Urinary bladder (tissue), 4 donors: ENCODE measurements around the gene XPNPEP1. TPM values are rescaled to one million over a fixed set of nuclear protein-coding genes. Genes with fewer than 3 reads are reported as not detected.

Experiments
- DNase-seq: peaks from one replicate; pipeline ENCODE4 v3.0.0-alpha.2; 2015; ENCODE audit errors: extremely low spot score
- H3K27ac ChIP-seq: one replicate; pipeline ENCODE4 v1.5.1; 2013; ENCODE audit warnings: low read depth, mild to moderate bottlenecking, moderate library complexity
- H3K36me3 ChIP-seq: one replicate; pipeline ENCODE4 v1.6.1; 2013; ENCODE audit warnings: mild to moderate bottlenecking, moderate library complexity; ENCODE audit not compliant: insufficient read depth
- H3K4me1 ChIP-seq: one replicate; pipeline ENCODE4 v1.6.1; 2013; ENCODE audit warnings: mild to moderate bottlenecking, moderate library complexity; ENCODE audit not compliant: insufficient read depth
- H3K4me3 ChIP-seq: one replicate; pipeline ENCODE4 v1.5.1; 2013; ENCODE audit warnings: low read depth, low read length
- WGBS: extraction: QIAGEN DNeasy Blood & Tissue Kit; methylation state at CpG from one replicate; pipeline ENCODE4 v1.1.7; 2013; 5-methylcytosine and 5-hydroxymethylcytosine counted together
- polyA plus RNA-seq: library from polyadenylated mRNA; stranded (reverse); fragments of 200-250 nt; gene quantifications from one replicate; pipeline ENCODE4 v1.2.3, GENCODE V29; 2013
- total RNA-seq: library from RNA; depleted of rRNA; stranded (reverse); fragments of >200 nt; gene quantifications from one replicate; pipeline ENCODE4 v1.2.3, GENCODE V29; 2014
- donor health status: healthy with polysubstance abuse.
- donor health status: healthy.

The XPNPEP1 gene
- total and polyA plus RNA-seq, 2 donors, result 38.1 to 89.1 TPM

- WGBS, result 91% methylated on average over 1 of the region's 1 CpG
- Histone ChIP-seq H3K27ac (no peak overlapping the region), H3K36me3 (no peaks in the 10 kb centered on the region), H3K4me1 (no peaks in the 10 kb centered on the region), H3K4me3 (no peak overlapping the region)
- DNase-seq, result no peak
Observed at GRCh38 chr10:109940117-109940516, 16.8 kb upstream of the XPNPEP1 start.

GRCh38 chr10:109939315-109939961 is 16.1 kb upstream of the XPNPEP1 start:
- no peak overlapping the region for H3K27ac ChIP-seq
- no peak for DNase-seq

GRCh38 chr10:109937460-109938065 is 14.3 kb upstream of the XPNPEP1 start:
- Histone ChIP-seq H3K4me3 (no peak overlapping the region), H3K27ac (no peak overlapping the region), H3K36me3 (no peaks in the 10 kb centered on the region), H3K4me1 (no peaks in the 10 kb centered on the region)
- no peak for DNase-seq
- WGBS, result 95% methylated on average over 6 of the region's 6 CpGs

More at GRCh38 chr10:109939315-109939961, 16.1 kb upstream of the XPNPEP1 start:
- Histone ChIP-seq H3K4me1 (no peaks in the 10 kb centered on the region), H3K4me3 (no peak overlapping the region), H3K36me3 (no peaks in the 10 kb centered on the region)
- 82% methylated on average over 3 of the region's 3 CpGs for WGBS

- no peak for DNase-seq
- Histone ChIP-seq H3K4me3 (no peak overlapping the region), H3K36me3 (no peaks in the 10 kb centered on the region), H3K4me1 (no peaks in the 10 kb centered on the region), H3K27ac (no peak overlapping the region)
- WGBS, result 64% methylated on average over 5 of the region's 5 CpGs
Observed at GRCh38 chr10:109934958-109935793, 11.9 kb upstream of the XPNPEP1 start.

- Histone ChIP-seq H3K4me3 (no peak overlapping the region), H3K27ac (no peak overlapping the region), H3K4me1 (no peaks in the 10 kb centered on the region), H3K36me3 (no peaks in the 10 kb centered on the region)
- no peak for DNase-seq
- WGBS, result 65% methylated on average over 5 of the region's 5 CpGs
Observed at GRCh38 chr10:109933984-109934565, 10.8 kb upstream of the XPNPEP1 start.

- H3K27ac ChIP-seq, result no peak overlapping the region
- WGBS, result 94% methylated on average over 3 of the region's 3 CpGs
- H3K36me3 ChIP-seq, result no peaks in the 10 kb centered on the region
- H3K4me3 ChIP-seq, result no peak overlapping the region
- no peaks in the 10 kb centered on the region for H3K4me1 ChIP-seq
- DNase-seq, result no peak
Observed at GRCh38 chr10:109932968-109933367, 9.7 kb upstream of the XPNPEP1 start.

GRCh38 chr10:109932391-109932790 is 9.1 kb upstream of the XPNPEP1 start:
- H3K36me3 ChIP-seq, result no peaks in the 10 kb centered on the region
- H3K27ac ChIP-seq, result no peak overlapping the region
- WGBS, result 97% methylated on average over 1 of the region's 1 CpG
- H3K4me3 ChIP-seq, result no peak overlapping the region
- H3K4me1 ChIP-seq, result no peaks in the 10 kb centered on the region
- DNase-seq, result no peak

- Histone ChIP-seq H3K36me3 (no peaks in the 10 kb centered on the region), H3K4me3 (no peak overlapping the region), H3K4me1 (no peaks in the 10 kb centered on the region), H3K27ac (no peak overlapping the region)
- DNase-seq, result no peak
- 98% methylated on average over 1 of the region's 1 CpG for WGBS
Observed at GRCh38 chr10:109931163-109931562, 7.9 kb upstream of the XPNPEP1 start.

- H3K4me1 ChIP-seq, result no peaks in the 10 kb centered on the region
- H3K36me3 ChIP-seq, result no peaks in the 10 kb centered on the region
- no peak overlapping the region for H3K27ac ChIP-seq
- no peak for DNase-seq
- H3K4me3 ChIP-seq, result no peak overlapping the region
- 50% methylated on average over 3 of the region's 3 CpGs for WGBS
Observed at GRCh38 chr10:109929501-109930219, 6.3 kb upstream of the XPNPEP1 start.

GRCh38 chr10:109928475-109928891 is 5.2 kb upstream of the XPNPEP1 start:
- Histone ChIP-seq H3K4me1 (no peaks in the 10 kb centered on the region), H3K36me3 (no peaks in the 10 kb centered on the region), H3K27ac (no peak overlapping the region), H3K4me3 (no peak overlapping the region)
- 81% methylated on average over 1 of the region's 1 CpG for WGBS
- peak; percentile 79 for DNase-seq

GRCh38 chr10:109926825-109927224 is 3.5 kb upstream of the XPNPEP1 start:
- Histone ChIP-seq H3K27ac (no peak overlapping the region), H3K36me3 (no peaks in the 10 kb centered on the region), H3K4me3 (no peak overlapping the region), H3K4me1 (no peaks in the 10 kb centered on the region)
- no peak for DNase-seq
- 66% methylated on average over 2 of the region's 2 CpGs for WGBS

- H3K36me3 ChIP-seq, result no peaks in the 10 kb centered on the region
- H3K4me3 ChIP-seq, result no peak overlapping the region
- no peak overlapping the region for H3K27ac ChIP-seq
- DNase-seq, result no peak
- no peaks in the 10 kb centered on the region for H3K4me1 ChIP-seq
- WGBS, result 70% methylated on average over 10 of the region's 10 CpGs
Observed at GRCh38 chr10:109926061-109926745, 2.9 kb upstream of the XPNPEP1 start.
